ENCODE results near the gene ECM2. TPM values are rescaled to one million over a fixed set of nuclear protein-coding genes. Genes with fewer than 3 reads are reported as not detected.

The ECM2 gene
- total RNA-seq, 1 donor from 2014 or later = not detected

DNA sequence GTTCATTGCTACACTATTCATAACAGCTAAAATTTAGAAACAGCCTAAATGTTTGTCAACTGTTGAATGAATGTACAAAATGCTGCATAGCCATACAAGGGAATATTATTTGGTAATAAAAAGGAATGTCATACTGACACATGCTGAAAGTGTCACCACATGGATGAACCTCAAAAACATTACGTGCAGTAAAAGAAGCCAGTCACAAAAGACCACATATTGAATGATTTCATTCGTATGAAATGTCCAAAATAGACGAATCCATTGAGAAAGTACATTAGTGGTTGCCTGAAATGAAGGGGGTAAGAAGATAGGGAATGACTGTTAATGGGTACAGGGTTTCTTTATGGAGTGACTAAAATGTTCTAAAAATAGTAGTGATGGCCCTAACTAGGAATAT is 11.6 kb upstream of the ECM2 start:
- no peak for DNase-seq (ENCODE audit: low read depth, low spot score)
- Mint-ChIP-seq H3K27ac (ENCODE audit: unreplicated experiment) (no peak overlapping the region), H3K36me3 (ENCODE audit: low read depth) (peaks cover 3% of the 10 kb centered on the region), H3K4me3 (no peak overlapping the region), H3K4me1 (no peaks in the 10 kb centered on the region), H3K9me3 (peaks cover 2% of the 10 kb centered on the region), H3K27me3 (ENCODE audit: low read depth) (no peaks in the 10 kb centered on the region)
- TF ChIP-seq, protein P1, sequence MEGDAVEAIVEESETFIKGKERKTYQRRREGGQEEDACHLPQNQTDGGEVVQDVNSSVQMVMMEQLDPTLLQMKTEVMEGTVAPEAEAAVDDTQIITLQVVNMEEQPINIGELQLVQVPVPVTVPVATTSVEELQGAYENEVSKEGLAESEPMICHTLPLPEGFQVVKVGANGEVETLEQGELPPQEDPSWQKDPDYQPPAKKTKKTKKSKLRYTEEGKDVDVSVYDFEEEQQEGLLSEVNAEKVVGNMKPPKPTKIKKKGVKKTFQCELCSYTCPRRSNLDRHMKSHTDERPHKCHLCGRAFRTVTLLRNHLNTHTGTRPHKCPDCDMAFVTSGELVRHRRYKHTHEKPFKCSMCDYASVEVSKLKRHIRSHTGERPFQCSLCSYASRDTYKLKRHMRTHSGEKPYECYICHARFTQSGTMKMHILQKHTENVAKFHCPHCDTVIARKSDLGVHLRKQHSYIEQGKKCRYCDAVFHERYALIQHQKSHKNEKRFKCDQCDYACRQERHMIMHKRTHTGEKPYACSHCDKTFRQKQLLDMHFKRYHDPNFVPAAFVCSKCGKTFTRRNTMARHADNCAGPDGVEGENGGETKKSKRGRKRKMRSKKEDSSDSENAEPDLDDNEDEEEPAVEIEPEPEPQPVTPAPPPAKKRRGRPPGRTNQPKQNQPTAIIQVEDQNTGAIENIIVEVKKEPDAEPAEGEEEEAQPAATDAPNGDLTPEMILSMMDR (conservative IDR thresholded peaks at IDR 0.05) = no peak

DNA sequence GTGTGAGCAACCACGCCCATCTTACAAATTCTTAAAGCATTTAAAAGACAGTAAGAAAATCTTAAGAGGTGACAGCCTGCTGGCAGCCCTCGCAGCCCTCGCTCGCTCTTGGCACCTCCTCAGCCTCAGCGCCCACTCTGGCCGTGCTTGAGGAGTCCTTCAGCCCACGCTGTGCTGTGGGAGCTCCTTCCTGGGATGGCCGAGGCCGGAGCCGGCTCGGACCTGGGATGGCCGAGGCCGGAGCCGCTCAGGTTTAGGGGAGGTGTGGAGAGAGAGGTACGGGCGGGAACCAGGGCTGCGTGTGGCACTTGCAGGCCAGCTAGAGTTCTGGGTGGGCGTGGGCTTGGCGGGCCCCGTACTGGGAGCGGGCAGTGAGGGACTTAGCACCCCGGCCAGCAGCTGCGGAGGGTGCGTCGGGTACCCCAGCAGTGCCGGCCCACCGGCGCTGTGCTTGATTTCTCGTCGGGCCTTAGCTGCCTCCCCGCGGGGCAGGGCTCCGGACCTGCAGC is 9.3 kb upstream of the ECM2 start:
- DNase-seq (ENCODE audit: low read depth, low spot score) = no peak
- H3K4me3 Mint-ChIP-seq = no peak overlapping the region
- no peaks in the 10 kb centered on the region for H3K9me3 Mint-ChIP-seq
- no peaks in the 10 kb centered on the region for H3K4me1 Mint-ChIP-seq
- peaks cover 3% of the 10 kb centered on the region for H3K36me3 Mint-ChIP-seq (ENCODE audit: low read depth)
- H3K27ac Mint-ChIP-seq (ENCODE audit: unreplicated experiment) = no peak overlapping the region
- TF ChIP-seq, protein P1 (conservative IDR thresholded peaks at IDR 0.05) = no peak
- no peaks in the 10 kb centered on the region for H3K27me3 Mint-ChIP-seq (ENCODE audit: low read depth)

DNA sequence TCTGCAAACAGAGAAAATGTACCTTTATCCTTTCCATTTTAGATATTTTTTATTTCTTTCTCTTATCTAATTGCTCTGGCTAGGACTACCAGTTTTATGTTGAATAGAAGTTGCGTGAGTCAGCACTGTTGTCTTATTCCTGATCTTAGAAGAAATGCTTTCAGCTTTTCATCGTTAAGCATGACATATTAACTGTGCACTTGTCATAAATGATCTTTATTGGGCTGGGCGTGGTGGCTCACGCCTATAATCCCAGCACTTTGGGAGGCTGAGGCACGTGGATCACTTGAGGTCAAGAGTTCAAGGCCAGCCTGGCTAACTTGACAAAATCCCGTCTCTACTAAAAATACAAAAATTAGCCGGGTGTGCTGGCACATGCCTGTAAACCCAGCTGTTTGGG is 8.2 kb upstream of the ECM2 start:
- DNase-seq (ENCODE audit: low read depth, low spot score) = no peak
- TF ChIP-seq, protein P1 (conservative IDR thresholded peaks at IDR 0.05) = no peak
- no peaks in the 10 kb centered on the region for H3K4me1 Mint-ChIP-seq
- H3K9me3 Mint-ChIP-seq = no peaks in the 10 kb centered on the region
- no peak overlapping the region for H3K27ac Mint-ChIP-seq (ENCODE audit: unreplicated experiment)
- H3K27me3 Mint-ChIP-seq (ENCODE audit: low read depth) = no peaks in the 10 kb centered on the region
- H3K4me3 Mint-ChIP-seq = no peak overlapping the region
- peaks cover 3% of the 10 kb centered on the region for H3K36me3 Mint-ChIP-seq (ENCODE audit: low read depth)

DNA sequence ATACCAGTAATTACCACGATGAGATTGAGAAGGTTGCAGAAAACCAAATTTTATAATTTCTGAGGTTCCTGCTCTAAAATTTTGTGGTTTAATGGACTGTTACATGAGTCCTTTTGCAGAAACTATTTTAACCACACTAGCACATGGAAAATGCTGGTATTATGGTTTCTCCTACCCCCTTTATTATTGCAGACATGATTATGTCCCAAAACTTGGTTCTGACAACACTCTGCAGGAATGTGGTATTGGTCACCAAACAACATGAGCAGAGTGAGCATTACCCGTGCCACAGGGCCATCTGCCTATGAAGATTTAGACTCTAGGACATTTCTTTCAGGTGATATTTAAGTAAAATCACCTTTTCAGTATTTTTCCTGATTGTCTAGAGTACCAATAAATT is 2.8 kb upstream of the ECM2 start:
- H3K4me1 Mint-ChIP-seq = peaks cover 11% of the 10 kb centered on the region
- no peaks in the 10 kb centered on the region for H3K9me3 Mint-ChIP-seq
- no peaks in the 10 kb centered on the region for H3K27me3 Mint-ChIP-seq (ENCODE audit: low read depth)
- no peak overlapping the region for H3K4me3 Mint-ChIP-seq
- H3K27ac Mint-ChIP-seq (ENCODE audit: unreplicated experiment) = no peak overlapping the region
- TF ChIP-seq, protein P1 (conservative IDR thresholded peaks at IDR 0.05) = no peak
- DNase-seq (ENCODE audit: low read depth, low spot score) = no peak
- no peaks in the 10 kb centered on the region for H3K36me3 Mint-ChIP-seq (ENCODE audit: low read depth)

DNA sequence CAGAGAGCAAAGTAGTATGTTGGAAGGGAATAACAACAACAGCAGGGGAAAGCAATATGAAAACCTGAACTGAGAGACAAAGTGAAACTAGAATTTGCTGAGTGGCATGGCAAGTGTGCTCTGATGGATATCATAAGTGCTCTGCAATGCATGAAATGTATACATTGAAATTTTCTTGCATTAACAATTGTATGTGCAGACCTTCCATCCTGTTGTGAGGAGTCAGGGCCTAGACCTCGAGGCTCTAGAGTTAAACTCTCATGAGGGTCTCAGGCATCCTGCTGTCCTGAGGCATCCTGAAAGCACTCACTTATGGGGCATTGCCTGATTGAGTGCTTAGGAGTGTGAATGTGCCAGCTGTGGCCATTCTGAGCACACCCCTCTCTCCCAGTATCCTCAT is 1.1 kb downstream of the ECM2 start:
- TF ChIP-seq, protein P1 (conservative IDR thresholded peaks at IDR 0.05) = no peak
- Mint-ChIP-seq H3K4me1 (peaks cover 11% of the 10 kb centered on the region), H3K4me3 (no peak overlapping the region), H3K27me3 (ENCODE audit: low read depth) (no peaks in the 10 kb centered on the region), H3K27ac (ENCODE audit: unreplicated experiment) (no peak overlapping the region), H3K9me3 (peaks cover 6% of the 10 kb centered on the region), H3K36me3 (ENCODE audit: low read depth) (peaks cover 3% of the 10 kb centered on the region)
- no peak for DNase-seq (ENCODE audit: low read depth, low spot score)

DNA sequence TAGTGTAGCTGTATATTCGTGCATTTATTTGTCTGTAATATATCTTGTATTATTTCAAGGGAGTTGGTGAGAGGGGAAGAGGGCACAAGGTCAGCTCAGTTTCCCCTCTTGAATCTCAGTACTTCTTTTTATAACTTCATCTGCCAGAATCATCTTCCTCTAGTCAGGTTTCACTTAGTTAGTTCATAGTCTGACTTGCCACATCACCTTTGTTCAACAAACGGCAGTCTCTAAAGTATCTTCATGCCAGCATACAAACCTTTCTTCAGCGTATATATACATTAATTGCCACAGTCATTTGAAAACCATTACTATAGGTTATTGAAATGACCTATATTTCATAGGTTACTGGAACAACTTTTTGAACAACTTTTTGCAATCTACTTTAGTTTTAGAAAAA is 1.6 kb downstream of the ECM2 start:
- Mint-ChIP-seq H3K36me3 (ENCODE audit: low read depth) (peaks cover 3% of the 10 kb centered on the region), H3K9me3 (peaks cover 6% of the 10 kb centered on the region), H3K4me1 (peaks cover 11% of the 10 kb centered on the region), H3K27me3 (ENCODE audit: low read depth) (no peaks in the 10 kb centered on the region), H3K4me3 (no peak overlapping the region), H3K27ac (ENCODE audit: unreplicated experiment) (no peak overlapping the region)
- TF ChIP-seq, protein P1 (conservative IDR thresholded peaks at IDR 0.05) = no peak
- no peak for DNase-seq (ENCODE audit: low read depth, low spot score)

Measured in neural crest cell (in vitro differentiated cells).